Measurements from ENCODE around the gene DEF6.

GRCh38 chr6:35352735-35353134, 55.1 kb downstream of the DEF6 start:
- TF ChIP-seq CTCF (IDR thresholded peaks at IDR 0.05) = no peak
- no peak for TF ChIP-seq EZH2 (IDR thresholded peaks at IDR 0.05)
- no peak for TF ChIP-seq EZH2phosphoT487 (IDR thresholded peaks at IDR 0.05)

Data from neural progenitor cell (in vitro differentiated cells).